NCI-H774 (cell line): ENCODE results near the gene PREX1.
"Not testable (repeated sequence)": the region's sequence is repeated elsewhere in the genome, so short reads cannot be mapped to it uniquely, and the experiment has no call there.

ENCODE experiments used
- DNase-seq: peaks from one replicate; lab custom pipeline; 2025; lab: John Stamatoyannopoulos, UW

PREX1 gene

DNA sequence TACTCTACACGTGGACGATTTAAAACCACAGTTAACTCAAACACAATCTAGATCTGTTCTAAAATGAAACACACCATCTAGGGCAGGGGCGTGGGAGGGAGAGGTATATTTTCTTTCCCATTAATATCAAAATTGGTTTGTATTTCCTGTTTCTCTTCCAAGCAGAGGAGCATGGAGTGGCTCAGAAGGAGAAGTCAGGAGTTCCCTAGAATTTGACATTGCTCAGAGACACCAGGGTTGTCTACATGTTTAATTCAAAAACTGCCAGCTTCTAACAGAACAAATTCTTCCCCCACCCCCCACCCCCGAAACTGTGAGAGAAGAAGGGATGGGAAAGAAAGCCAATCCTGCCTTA lies 2.3 kb downstream of the PREX1 start:
- DNase-seq: no peak

DNA sequence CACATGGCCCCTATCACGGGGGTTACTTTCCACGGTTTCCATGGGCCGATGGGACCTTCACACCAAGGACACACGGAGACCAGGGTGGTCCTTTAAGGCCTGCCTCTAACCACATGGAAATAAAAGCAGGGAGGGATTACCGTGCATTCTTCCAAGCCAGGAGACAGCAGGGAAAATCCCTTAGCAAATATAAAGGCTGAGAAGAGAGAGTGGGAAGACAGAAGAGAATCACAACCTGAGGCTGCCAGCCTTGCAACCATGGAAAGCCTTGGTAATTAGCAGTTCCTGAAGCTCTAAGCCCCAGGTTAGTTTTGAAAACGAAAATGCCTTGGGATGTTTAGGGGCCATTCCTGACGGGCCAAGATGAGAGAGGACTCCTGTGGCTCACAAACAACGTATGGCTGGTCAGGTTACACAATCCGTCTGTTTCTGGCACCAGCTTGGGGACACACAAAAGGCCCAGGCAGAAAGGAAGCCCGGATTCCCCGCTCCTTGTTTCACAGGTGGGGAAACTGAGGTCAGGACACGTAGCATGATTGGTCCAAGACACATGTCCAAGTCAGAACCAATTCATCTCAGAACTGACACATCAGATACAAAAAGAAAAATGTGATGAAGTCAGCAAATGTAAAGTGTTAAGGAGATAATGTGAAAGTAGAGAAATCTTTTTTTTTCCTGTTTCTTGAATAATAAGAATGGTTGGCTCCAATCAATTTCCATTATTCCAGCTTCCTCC lies 2.8 kb downstream of the PREX1 start:
- no peak for DNase-seq

- DNase-seq: no peak
Observed at GRCh38 chr20:48823960-48824498, 3.8 kb downstream of the PREX1 start.

- no peak for DNase-seq
Observed at GRCh38 chr20:48823476-48823875, 4.3 kb downstream of the PREX1 start.

DNA sequence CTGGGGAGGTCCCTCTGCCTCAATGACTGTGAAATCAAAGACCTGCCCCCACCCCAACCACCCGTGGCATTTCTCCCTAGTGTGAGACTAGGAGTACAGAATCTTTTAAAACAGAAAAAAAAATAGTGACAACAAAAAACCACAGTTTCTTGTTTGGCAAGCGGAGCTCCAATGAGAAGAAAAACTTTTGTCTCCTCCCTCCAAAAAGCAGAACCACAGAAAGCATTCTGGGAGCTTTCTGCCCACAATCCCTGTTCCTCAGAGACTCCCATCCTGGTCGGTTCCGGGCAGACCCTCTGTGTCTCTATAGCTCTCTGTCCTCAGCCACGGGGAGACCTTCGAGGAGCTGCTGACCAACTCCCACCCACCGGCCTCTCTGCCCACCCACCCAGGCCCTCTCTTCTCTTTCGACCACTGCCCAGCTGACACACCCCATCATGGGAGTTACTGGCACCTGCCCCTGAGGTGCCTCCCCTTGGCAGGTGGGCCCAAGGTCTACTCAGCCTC lies 4.9 kb downstream of the PREX1 start:
- no peak for DNase-seq

- no peak for DNase-seq
Observed at GRCh38 chr20:48822178-48822577, 5.6 kb downstream of the PREX1 start.

DNA sequence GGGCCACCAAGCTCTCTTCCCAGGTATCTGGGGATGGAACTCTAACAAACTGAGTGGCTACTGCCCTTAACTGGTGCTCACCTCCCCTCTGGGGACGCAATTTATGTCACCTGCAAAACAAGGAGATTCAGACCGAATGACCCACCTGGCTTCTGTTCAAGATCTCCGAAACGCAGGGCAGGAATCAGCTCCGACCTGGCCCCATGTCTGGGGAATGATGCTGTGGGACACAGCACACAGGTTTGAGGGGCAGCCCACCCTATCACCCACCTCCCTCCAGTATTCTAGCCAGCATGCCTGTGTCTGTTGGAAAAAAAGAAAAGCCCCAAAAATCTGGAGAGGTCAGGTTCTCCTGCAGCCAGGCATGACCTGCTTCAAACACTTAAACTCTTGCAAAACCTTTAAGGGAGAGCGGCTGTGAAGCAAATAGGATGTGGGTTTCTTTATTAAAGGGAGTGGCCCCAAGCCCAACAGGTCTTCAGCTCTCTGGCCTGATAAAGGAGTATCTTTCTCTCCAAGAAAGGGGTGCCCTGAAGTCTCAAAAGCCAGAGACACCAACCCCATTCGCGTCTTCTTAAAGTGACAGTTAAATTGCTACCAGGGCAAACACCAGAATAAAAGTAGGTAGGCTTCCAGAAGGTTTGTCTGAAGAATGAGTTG lies 6.4 kb downstream of the PREX1 start:
- DNase-seq: no peak

- no peak for DNase-seq
Observed at GRCh38 chr20:48820649-48820973, 7.2 kb downstream of the PREX1 start.

DNA sequence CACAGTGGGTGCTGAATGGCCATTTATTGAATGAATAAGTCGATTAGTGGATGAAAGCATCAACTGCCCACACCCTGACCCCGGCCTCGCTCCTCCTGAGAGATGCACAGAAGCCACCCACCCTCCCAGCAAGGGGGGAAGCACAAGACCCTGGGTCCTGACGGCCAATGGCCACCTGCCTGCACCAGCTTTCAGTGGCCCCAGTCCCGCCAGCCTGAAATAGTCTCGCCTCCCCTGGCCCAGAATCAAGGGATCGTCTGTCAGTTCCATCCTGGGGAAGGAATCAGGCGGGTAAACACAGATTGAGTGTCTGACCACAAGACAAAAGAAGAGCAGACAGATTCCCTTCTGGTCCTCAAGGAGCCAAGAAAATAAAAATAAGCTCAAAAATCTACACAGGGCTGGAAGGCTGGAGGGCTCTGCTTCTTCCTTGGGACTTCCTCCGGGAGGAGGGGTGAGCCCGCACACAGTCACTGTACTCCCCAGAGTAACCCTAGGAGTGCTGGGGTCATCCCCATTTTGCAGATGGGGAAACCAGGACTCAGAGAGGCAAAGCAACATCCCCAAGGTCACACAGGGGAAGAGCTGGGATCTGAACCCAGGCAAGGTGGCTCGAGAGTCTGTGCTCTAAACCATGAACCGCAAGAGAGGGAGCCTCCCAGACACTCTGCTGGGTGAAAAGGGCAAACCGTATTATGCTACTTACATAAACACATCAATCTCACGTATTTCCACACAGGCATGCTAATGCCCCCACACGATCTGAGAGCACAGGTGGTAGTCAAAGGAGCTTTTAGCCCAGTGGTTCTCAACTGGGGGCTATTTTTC lies 7.8 kb downstream of the PREX1 start:
- DNase-seq: no peak

DNA sequence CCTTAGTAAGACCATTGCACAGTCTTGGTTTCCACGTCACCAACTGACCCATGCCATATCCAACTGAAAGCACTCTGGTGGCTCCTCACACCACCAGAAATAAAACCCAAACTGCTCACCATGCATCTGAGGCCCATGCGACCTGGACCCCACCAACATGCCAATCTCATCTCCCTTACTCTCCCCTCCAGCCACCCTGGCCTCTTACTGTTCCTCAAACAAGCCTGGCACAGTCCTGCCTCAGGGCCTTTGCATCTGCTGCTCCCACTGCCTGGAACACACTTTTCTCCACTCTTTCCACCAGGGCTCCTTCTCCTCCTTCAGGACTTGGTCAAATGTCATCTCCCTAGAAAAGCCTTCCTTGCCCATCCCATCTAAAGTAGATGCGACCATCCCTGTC lies 8.7 kb downstream of the PREX1 start:
- no peak for DNase-seq

- DNase-seq: no peak
Observed at GRCh38 chr20:48818481-48818987, 9.3 kb downstream of the PREX1 start.

DNA sequence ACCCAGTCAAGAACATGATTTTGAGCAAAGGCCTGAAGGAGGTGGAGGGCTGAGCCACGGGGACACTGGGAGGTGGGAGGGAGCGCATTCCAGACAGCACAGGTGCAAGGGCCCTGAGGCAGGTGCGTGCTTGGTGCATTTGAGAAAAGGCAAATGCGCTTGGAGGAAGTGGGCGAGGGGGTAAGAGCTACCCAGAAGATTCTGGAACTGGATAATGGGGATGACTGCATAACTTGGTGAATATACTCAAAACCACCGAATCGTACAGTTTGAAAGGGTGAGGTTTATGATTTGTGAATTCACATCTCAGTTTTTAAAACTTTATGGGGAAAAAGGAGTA lies 9.8 kb downstream of the PREX1 start:
- DNase-seq: no peak

GRCh38 chr20:48817367-48818030 lies 10.3 kb downstream of the PREX1 start:
- DNase-seq: no peak

DNA sequence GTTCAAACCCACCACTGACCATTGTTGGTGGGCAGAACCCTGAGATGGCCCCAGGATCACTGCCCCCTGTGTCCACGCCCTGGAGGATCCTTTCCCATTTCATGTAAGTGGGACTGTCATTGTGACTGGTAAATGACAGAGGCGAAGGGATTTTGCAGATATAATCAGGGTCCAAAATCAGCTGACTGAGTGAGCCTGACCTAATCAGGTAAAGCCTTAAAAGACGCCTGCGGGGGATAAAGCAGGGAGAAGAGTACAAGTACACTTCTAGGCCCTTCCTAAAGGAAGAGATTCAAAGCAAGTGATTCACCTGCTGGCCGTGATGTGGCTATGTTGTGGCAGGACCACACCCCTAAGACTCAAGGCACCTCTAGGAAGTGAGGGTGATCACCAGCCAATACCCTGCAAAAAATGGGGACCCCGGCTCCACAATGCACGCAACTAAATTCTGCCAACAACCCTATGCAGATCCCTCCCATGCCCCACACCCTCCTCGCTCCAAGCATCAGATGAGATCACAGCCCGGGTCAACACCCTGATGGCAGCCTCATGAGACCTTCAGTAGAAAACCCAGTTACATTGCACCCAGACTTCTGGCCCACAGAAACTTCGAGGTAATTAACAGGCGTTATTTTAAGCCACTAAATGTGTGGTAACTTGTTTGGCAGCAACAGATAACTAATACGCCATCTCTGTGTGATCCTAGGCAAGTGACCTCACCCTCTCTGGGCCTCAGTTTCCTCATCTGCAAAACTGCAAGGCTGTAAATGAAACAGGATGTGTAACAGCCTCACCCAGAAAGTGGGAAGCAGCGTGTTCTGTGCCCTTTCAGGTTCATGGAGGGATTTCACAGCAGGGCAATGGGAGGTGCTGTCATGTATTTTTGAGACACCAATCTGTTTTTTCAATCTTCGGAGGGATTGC lies 11.3 kb downstream of the PREX1 start:
- no peak for DNase-seq

DNA sequence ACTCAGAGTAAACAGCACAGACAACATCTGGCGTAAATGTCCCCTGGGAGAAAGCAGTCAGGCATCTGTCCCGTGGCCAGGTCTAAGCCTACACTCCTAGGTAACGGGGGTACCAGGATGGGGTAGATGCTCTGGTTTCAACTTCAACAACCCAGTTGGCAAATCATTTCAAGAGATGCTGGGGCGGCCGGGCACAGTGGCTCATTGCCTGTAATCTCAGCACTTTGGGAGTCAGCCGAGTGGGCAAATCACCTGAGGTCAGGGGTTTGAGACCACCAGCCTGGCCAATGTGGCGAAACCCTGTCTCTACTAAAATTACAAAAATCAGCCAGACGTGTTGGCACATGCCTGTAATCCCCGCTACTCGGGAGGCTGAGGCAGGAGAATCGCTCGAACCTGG lies 12.3 kb downstream of the PREX1 start:
- DNase-seq: no peak

DNA sequence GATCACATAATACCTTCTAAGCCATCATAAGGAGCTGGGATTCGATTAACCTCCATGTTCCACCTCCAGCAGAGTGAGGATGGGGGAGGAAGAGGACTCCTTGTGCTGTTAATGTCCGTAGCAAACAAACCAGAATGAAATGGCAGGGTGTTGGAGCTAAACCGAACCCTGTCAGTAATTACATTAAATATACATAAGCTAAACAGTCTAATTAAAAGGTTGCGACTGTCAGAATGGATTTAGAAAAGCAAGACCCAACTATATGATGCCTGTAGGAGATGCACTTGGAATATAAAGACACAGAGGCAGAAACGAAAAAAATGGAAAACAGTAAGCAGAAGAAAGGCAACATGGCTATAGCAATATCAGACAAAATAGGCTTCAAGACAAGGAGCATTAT lies 13.2 kb downstream of the PREX1 start:
- no peak for DNase-seq

DNA sequence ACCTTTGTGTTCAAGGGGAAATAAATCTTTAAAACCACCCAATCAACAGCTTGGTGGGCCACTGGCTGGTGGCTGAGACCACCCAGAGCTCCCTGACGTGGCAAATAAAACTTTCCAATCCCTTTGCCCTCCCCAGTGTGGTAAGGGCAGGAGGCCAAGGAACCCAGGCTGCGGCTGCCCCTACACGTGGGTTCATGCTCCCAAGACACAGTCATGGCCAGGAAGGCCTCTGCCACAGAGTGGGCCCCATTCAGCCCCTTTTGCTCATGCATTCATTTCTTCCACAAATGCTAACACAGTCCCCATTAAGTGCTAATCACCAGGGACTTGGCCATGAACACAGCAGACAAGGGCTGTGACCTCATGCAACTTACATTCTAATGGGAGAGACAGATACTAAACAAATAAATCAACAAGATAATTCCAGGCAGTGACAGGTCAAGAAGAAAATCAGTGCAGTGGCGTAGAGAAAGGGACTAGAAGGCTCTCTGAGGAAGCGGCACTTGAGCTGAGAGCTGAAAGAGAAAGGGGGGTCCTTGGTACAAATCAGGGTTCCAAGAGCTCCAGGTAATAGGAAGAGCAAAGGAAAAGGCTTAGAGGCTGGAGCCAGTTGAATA lies 13.8 kb downstream of the PREX1 start:
- DNase-seq: no peak

GRCh38 chr20:48813446-48813747 lies 14.4 kb downstream of the PREX1 start:
- DNase-seq: no peak

- no peak for DNase-seq
Observed at GRCh38 chr20:48812600-48813445, 15.0 kb downstream of the PREX1 start.

GRCh38 chr20:48812114-48812513 lies 15.7 kb downstream of the PREX1 start:
- not testable (repeated sequence) for DNase-seq
